Natural killer cell (primary cell): Measurements from ENCODE around the gene ERI2. TPM values are rescaled to one million over a fixed set of nuclear protein-coding genes. Genes with fewer than 3 reads are reported as not detected.
"Not testable (repeated sequence)": the region's sequence is repeated elsewhere in the genome, so short reads cannot be mapped to it uniquely, and the experiment has no call there.

Experiments used
- ATAC-seq, 3 donors: fragments of 150-1000 bp in 2 of 3; fragments of 200-7000 bp in 1 of 3; cut with Tn5 transposase; 1 replicate in 1 of 3; 2 replicates in 2 of 3; pipeline ENCODE4 v1.10.0; 2021; ENCODE audit warnings: mild to moderate bottlenecking in 2 of 3, moderate library complexity in 2 of 3
- DNase-seq, 2 donors: peaks; one replicate each; pipeline versions ENCODE4 v3.0.0 to v3.0.0-alpha.2; 2013 to 2021; ENCODE audit warnings: mixed read lengths in 1 of 2
- H3K27ac ChIP-seq: one replicate; pipeline ENCODE4 v1.5.1; 2013; ENCODE audit warnings: mild to moderate bottlenecking, low read length
- H3K27me3 ChIP-seq: one replicate; pipeline ENCODE4 v1.6.1; 2013; ENCODE audit warnings: low read length; ENCODE audit not compliant: control insufficient read depth, insufficient read depth
- H3K36me3 ChIP-seq: one replicate; pipeline ENCODE4 v1.6.1; 2013; ENCODE audit warnings: low read length; ENCODE audit not compliant: control insufficient read depth, insufficient read depth
- H3K4me1 ChIP-seq: one replicate; pipeline ENCODE4 v1.6.1; 2013; ENCODE audit warnings: low read length; ENCODE audit not compliant: control insufficient read depth, insufficient read depth
- H3K4me3 ChIP-seq: one replicate; pipeline ENCODE4 v1.5.1; 2013; ENCODE audit warnings: low read length
- H3K9me3 ChIP-seq: one replicate; pipeline ENCODE4 v1.6.1; 2013; ENCODE audit warnings: low read length; ENCODE audit not compliant: control insufficient read depth, insufficient read depth
- H3K27ac Mint-ChIP-seq, 2 donors: one replicate each; pipeline ENCODE4 v1.8.0; 2022; ENCODE audit warnings: mild to moderate bottlenecking in 2 of 2, mixed read lengths in 2 of 2, moderate library complexity in 1 of 2
- H3K27me3 Mint-ChIP-seq, 2 donors: one replicate each; pipeline ENCODE4 v1.8.0; 2022; ENCODE audit warnings: low read depth in 2 of 2, mixed read lengths in 2 of 2
- H3K36me3 Mint-ChIP-seq: one replicate; pipeline ENCODE4 v1.8.0; 2022; ENCODE audit warnings: mixed read lengths
- H3K4me1 Mint-ChIP-seq, 2 donors: one replicate each; pipeline ENCODE4 v1.8.0; 2022; ENCODE audit warnings: mixed read lengths in 2 of 2
- H3K4me3 Mint-ChIP-seq: one replicate; pipeline ENCODE4 v1.8.0; 2022; ENCODE audit warnings: mild to moderate bottlenecking, moderate library complexity, mixed read lengths
- H3K9me3 Mint-ChIP-seq, 2 donors: one replicate each; pipeline ENCODE4 v1.8.0; 2022; ENCODE audit warnings: mixed read lengths in 2 of 2
- CTCF ChIP-seq: fragments of 200-600 bp; IDR thresholded peaks from one replicate; pipeline ENCODE4 v1.8.0; 2022; ENCODE audit warnings: antibody characterized with exemption
- WGBS: methylation state at CpG from one replicate; pipeline ENCODE4 v1.1.7; 2013; ENCODE audit warnings: missing lambda C conversion rate; ENCODE audit not compliant: insufficient coverage; 5-methylcytosine and 5-hydroxymethylcytosine counted together
- intact Hi-C: fragments of 100-400 bp; cut with micrococcal nuclease; formaldehyde crosslinking; loops from one replicate; pipeline ENCODE4 v1.14.2; 2022
- total RNA-seq, 4 donors: library from RNA; stranded (reverse); fragments of 120-200 nt in 1 of 4; gene quantifications; one replicate each; pipeline versions ENCODE4 v1.2.3 to v1.2.4, GENCODE V29; 2013 to 2022

Gene ERI2
- total RNA-seq, 3 donors from 2014 or later (not counting 1 experiment from before 2014, with no cell fraction given): 2.4 to 3.5 (median 2.8) TPM

- H3K4me3 ChIP-seq: no peak overlapping the region
- Mint-ChIP-seq H3K27ac (no peak overlapping the region), H3K4me3 (no peak overlapping the region), H3K27me3 (no peaks in the 10 kb centered on the region), H3K4me1 (peaks cover 11 to 17% of the 10 kb centered on the region in 2 donors), H3K36me3 (no peaks in the 10 kb centered on the region), H3K9me3 (no peaks in the 10 kb centered on the region)
- intact Hi-C loops: no loop called here
- ATAC-seq (no peak), DNase-seq (no peak)
- peaks cover 9% of the 10 kb centered on the region for H3K4me1 ChIP-seq
- 91% methylated on average over 10 of the region's 10 CpGs for WGBS
- H3K27me3 ChIP-seq: no peaks in the 10 kb centered on the region
- TF ChIP-seq CTCF: no peak
- no peak overlapping the region for H3K27ac ChIP-seq
- no peaks in the 10 kb centered on the region for H3K36me3 ChIP-seq
- no peaks in the 10 kb centered on the region for H3K9me3 ChIP-seq
Measured at GRCh38 chr16:20811889-20812439, 5.7 kb upstream of the ERI2 start.

GRCh38 chr16:20807862-20808261, 1.6 kb upstream of the ERI2 start:
- Histone ChIP-seq H3K4me3 (no peak overlapping the region), H3K27ac (no peak overlapping the region), H3K9me3 (no peaks in the 10 kb centered on the region), H3K27me3 (no peaks in the 10 kb centered on the region), H3K4me1 (peaks cover 18% of the 10 kb centered on the region), H3K36me3 (no peaks in the 10 kb centered on the region)
- intact Hi-C loops: no loop called here
- DNase-seq: peak in 1 of 2 donors; percentile 2
- H3K9me3 Mint-ChIP-seq: no peaks in the 10 kb centered on the region
- peaks cover 25% of the 10 kb centered on the region in 2 donors for H3K4me1 Mint-ChIP-seq
- no peak for ATAC-seq
- no peaks in the 10 kb centered on the region for H3K36me3 Mint-ChIP-seq
- H3K27me3 Mint-ChIP-seq: no peaks in the 10 kb centered on the region
- no peak for TF ChIP-seq CTCF
- WGBS: 90% methylated on average over 10 of the region's 11 CpGs
- peak overlapping the region; percentile 99 for H3K4me3 Mint-ChIP-seq
- H3K27ac Mint-ChIP-seq: peak overlapping the region in 1 of 2 donors; percentile 97

DNA sequence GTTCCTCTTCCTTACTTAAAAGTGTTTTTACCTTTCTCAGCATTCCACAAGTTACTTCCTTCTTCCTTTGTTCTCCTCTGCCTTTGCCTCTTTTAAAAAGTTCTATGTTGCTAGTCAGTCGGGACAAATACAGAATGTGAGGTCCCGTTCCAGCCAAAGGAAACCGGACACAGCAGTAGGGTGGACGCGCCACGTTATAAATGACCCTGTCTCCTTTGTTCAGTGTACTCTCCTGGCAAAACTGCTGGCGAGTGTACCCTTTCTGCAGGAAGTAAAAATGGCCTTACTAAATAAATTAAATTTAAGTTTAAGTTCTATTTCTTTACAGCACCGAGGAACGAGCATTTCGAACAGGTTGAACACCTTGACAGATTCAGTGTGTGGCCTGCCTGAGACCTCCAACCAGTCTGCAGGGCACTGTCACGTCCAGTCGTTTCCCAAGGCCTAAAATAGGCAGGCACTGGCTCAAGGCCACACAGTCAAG, 546 bp downstream of the ERI2 start:
- not testable (repeated sequence) for H3K27me3 Mint-ChIP-seq, ATAC-seq, H3K36me3 ChIP-seq, H3K9me3 Mint-ChIP-seq, DNase-seq, H3K27me3 ChIP-seq, H3K9me3 ChIP-seq, H3K36me3 Mint-ChIP-seq
- Histone ChIP-seq H3K27ac (peak overlapping the region; percentile 71), H3K4me3 (peak overlapping the region; percentile 87), H3K4me1 (peaks cover 18% of the 10 kb centered on the region)
- Mint-ChIP-seq H3K4me1 (peaks cover 20% of the 10 kb centered on the region in 2 donors), H3K27ac (peak overlapping the region; percentile 94 to 97), H3K4me3 (peak overlapping the region; percentile 99)
- intact Hi-C loops: loop anchor here (1.0 kb wide), 1 partner anchor 64 kb away; the partner anchor contains the start of gene THUMPD1
- 29% methylated on average over 11 of the region's 12 CpGs for WGBS

DNA sequence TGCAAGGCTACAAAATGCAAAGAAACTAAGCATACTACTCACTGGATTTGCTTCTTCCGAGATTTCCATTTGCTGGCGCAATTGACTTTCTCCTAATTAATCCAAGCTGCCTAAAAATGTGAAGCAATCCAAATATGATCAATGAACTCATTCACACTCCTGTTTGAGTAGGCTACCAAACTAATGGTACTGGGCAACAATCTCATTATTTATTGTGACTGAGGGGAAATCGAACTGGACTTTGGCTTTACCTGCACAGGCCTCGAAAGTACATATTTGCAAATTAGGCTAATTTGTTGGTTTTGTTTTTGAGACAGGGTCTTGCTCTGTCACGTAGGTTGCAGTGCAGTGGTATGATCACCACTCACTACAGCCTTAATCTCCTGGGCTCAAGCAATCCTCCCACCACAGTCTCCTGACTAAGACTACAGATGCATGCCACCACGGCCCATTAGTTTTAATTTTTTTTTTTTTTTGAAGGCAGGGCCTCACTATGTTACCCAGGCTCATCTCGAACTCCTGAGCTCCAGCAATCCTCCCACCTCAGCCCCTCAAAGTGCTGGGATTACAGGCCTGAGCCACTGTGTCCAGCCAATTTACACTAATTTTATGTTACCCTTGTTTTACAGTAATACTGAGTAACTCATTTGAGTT, 2.6 kb downstream of the ERI2 start:
- Mint-ChIP-seq H3K36me3 (no peaks in the 10 kb centered on the region), H3K9me3 (no peaks in the 10 kb centered on the region), H3K4me1 (peaks cover 16 to 18% of the 10 kb centered on the region in 2 donors), H3K27ac (no peak overlapping the region), H3K4me3 (no peak overlapping the region), H3K27me3 (no peaks in the 10 kb centered on the region)
- intact Hi-C loops: no loop called here
- WGBS: 94% methylated on average over 7 of the region's 7 CpGs
- Histone ChIP-seq H3K4me3 (no peak overlapping the region), H3K27me3 (no peaks in the 10 kb centered on the region), H3K4me1 (peaks cover 18% of the 10 kb centered on the region), H3K27ac (no peak overlapping the region), H3K36me3 (no peaks in the 10 kb centered on the region), H3K9me3 (no peaks in the 10 kb centered on the region)
- DNase-seq (no peak), ATAC-seq (no peak)
- TF ChIP-seq CTCF: no peak
